ENCODE results near the gene HLA-DQA1.
"Not testable (repeated sequence)": the region's sequence is repeated elsewhere in the genome, so short reads cannot be mapped to it uniquely, and the experiment has no call there.

The HLA-DQA1 gene

GRCh38 chr6:32622545-32623401, 14.4 kb upstream of the HLA-DQA1 start:
- peak; percentile 26 to 32 for DNase-seq

DNA sequence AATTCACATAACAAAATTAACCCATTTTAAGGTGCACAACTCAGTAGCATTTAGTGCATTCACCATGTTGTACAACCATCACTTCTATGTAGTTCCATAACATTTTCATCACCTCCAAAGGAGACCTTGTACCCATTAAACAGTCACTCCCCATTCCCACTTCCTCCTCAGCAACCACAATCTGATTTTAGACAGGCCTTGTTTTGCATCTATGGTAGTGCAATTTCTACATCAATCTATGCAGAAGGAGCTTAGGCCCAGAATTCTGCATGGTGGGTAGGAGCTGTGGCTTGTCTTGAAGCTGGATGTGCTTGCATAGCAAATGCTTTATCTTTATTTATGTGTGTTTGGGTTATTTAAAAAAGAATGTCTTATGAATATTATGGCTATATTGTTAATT, 13.5 kb upstream of the HLA-DQA1 start:
- DNase-seq: no peak

- DNase-seq: no peak
Observed at GRCh38 chr6:32624565-32624964, 12.6 kb upstream of the HLA-DQA1 start.

- DNase-seq: no peak
Observed at GRCh38 chr6:32625137-32625536, 12.1 kb upstream of the HLA-DQA1 start.

- no peak for DNase-seq
Observed at GRCh38 chr6:32627249-32627648, 10.0 kb upstream of the HLA-DQA1 start.

GRCh38 chr6:32627831-32628230, 9.4 kb upstream of the HLA-DQA1 start:
- peak in 1 of 2 donors; percentile 11 for DNase-seq

GRCh38 chr6:32629793-32630192, 7.4 kb upstream of the HLA-DQA1 start:
- not testable (repeated sequence) for DNase-seq

DNA sequence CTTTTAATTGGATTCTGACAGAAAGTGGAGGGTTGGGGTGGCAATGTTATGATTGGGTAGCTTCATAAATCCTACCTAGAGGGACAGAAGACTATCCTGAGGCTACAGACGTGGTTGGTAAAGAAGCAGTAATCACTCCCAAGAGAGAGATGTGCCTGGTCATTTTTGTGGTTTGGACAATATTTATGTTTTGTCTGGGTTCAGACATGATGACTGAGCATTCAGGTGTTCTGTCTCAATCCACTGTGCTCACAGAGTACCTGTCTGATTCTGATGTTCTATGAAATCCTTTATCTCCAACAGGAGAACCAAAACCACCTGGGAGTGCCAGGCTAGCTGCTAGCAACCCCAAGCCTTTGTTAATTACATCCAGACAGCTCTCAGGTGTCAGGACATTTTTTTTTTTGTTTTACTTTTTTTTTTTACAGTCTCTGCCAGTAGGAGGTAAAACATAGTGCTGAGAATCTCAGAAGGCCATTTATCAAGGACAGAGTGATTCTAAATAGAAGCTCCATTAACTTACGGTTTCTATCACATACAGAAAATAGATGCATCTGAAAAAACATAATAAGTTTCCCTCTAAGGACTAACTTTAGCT, 1.6 kb upstream of the HLA-DQA1 start:
- no peak for DNase-seq

DNA sequence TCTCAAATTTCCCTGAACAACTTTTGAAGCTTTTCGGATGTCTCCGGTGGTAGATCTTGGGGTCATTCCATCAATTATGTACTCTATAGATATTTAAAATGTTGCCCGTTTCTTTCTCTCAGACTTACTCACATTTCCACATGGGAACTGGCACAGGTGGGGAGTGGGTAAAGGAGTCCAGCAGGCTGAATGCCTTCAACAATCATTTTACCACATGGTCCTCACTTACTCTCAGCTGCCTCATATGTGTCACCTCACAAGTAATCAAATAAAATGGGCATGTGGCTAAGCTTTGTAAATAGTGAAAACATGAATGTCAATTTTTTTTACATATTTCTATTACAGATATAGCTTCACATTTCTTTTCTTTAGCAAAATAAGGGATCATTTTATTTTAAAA, 677 bp downstream of the HLA-DQA1 start:
- DNase-seq: no peak

GRCh38 chr6:32638532-32639219, 1.5 kb downstream of the HLA-DQA1 start:
- no peak for DNase-seq

- no peak for DNase-seq
Observed at GRCh38 chr6:32639440-32640394, 2.5 kb downstream of the HLA-DQA1 start.

GRCh38 chr6:32641122-32641521, 3.9 kb downstream of the HLA-DQA1 start:
- no peak for DNase-seq

DNA sequence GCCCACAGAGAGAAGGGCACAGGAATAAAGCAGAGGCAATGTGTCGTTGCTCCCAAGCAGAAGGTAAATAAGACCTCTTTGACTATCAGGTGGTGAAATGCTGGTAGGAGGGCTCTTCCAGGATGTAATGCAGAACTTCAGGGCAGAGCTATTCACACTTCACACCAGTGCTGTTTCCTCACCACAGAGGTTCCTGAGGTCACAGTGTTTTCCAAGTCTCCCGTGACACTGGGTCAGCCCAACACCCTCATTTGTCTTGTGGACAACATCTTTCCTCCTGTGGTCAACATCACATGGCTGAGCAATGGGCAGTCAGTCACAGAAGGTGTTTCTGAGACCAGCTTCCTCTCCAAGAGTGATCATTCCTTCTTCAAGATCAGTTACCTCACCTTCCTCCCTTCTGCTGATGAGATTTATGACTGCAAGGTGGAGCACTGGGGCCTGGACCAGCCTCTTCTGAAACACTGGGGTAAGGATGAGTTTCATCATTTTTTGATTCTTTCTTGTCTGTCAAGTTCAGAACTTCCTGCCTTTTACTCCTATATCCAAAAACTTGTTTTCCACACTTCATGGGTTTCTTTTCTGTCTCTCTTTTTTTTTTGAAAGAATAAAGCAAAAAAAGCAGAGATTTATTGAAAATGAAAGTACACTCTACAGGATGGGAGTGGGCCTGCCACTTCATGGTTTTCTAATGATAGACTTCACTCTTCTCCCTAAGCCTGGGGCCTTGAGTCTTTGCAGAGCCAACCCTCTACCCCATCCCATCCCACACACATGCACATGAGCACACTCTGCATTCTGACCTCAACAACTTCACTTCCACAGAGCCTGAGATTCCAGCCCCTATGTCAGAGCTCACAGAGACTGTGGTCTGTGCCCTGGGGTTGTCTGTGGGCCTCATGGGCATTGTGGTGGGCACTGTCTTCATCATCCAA, 4.8 kb downstream of the HLA-DQA1 start:
- not testable (repeated sequence) for DNase-seq

DNA sequence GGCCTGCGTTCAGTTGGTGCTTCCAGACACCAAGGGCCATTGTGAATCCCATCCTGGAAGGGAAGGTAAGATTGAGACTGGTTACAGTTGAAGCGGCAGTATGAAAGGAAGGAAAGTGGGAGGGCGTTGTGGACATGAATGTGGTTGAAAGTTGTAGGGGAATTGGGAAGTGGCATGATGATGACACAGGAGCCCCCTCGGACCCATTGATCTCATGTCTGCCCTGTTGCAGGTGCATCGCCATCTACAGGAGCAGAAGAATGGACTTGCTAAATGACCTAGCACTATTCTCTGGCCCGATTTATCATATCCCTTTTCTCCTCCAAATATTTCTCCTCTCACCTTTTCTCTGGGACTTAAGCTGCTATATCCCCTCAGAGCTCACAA, 5.5 kb downstream of the HLA-DQA1 start:
- no peak for DNase-seq

- no peak for DNase-seq
Observed at GRCh38 chr6:32643904-32644303, 6.7 kb downstream of the HLA-DQA1 start.

DNA sequence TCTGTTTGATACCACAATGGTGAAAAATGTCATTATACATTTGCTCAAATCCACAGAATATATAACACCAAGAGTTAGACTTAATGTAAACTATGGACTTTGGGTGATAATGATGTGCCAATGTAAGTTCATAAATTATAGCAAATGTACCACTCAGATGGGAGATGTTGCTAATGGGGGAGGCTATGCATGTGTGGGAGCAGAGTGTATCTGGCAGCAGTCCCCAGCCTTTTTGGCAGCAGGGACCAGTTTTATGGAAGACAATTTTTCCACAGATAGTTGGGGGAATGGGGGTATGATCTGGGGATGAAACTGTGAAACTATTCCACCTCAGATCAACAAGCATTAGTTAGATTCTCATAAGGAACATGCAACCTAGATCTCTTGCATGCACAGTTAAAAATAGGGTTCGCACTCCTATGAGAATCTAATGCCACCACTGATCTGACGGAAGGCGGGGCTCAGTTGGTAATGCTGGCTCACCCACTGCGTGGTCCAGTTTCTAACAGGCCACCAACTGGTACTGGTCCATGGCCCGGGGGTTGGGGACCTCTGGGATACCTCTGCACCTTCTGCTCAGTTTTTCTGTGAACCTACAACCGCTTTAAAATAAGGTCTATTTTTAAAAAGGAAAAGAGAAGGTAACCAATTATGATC, 8.0 kb downstream of the HLA-DQA1 start:
- no peak for DNase-seq

DNA sequence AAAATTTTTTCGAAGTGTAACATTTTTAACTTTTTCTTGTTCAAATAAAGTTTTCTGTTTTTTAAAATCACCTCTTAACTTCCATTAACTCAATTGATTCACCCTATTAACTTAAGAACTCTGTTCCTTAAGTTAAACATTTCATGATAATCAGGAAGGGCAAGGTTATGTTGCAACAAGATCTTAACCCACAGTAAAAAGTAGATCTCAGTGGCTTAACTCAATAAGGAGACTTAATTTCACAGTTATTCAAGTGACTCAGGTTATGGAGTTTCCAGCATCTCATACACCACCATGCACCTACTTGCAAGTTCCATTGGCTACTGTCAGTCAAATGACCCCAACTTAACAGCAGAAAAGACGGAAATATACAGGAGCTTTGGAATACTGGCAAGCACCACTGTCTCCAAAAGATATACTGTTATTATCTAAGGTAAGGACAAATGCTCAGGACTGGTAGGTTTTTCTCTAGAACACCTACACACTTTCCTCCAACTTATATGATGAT, 18.1 kb downstream of the HLA-DQA1 start:
- no peak for DNase-seq

DNA sequence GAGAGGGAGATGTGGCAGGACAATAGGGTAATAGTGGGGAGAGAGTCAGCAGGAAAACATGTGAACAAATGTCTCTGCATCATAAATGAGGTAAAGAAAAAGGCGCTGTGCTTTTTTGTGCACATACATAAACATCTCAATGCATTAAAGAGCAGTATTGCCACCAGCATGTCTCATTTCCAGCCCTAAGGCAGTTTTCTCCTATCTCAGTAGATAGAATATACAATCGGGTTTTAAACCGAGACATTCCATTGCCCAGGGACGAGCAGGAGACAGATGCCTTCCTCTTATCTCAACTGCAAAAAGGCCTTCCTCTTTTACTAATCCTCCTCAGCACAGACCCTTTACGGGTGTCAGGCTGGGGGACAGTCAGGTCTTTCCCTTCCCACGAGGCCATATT, 20.1 kb downstream of the HLA-DQA1 start:
- not testable (repeated sequence) for DNase-seq

DNA sequence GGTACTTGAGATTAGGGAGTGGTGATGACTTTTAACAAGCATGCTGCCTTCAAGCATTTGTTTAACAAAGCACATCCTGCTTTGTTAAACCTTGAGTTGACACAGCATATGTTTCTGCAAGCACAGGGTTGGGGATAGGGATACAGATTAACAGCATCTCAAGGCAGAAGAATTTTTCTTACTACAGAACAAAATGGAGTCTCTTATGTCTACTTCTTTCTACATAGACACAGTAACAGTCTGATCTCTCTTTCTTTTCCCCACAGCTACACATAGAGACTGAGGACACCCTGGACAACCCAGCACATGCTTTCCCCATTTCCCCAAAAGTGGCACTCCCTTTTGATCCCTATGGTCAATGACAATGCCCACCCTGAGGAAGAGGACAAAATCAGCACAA, 20.6 kb downstream of the HLA-DQA1 start:
- DNase-seq: not testable (repeated sequence)

GRCh38 chr6:32658268-32658897, 21.2 kb downstream of the HLA-DQA1 start:
- no peak for DNase-seq
